Measurements from ENCODE around the gene TRIP12.

The TRIP12 gene

DNA sequence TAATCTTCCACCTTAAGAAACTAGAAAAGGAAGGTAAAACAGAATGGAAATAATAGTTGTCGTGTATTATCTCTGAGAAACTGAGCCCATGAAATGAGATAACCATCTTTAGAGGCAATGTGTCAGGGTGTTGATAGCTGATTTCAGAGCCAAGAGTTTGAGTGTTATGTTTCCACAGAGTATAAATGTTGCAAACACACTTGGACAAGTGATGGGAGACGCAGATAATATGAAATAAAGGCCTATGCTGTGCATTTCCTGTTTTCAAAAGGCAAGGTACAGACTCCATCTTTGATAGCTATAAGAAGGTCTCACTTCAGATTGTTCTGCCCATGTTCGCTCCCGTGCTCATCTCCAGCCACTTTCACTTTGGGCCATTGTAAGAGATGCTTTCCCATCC, 181.5 kb downstream of the TRIP12 start:
- no peak for TF ChIP-seq GATA2 (IDR thresholded peaks at IDR 0.05; ENCODE audit: low read depth, low read length)
- no peak for TF ChIP-seq GATA3 (IDR thresholded peaks at IDR 0.05; ENCODE audit: low read depth, low read length)

DNA sequence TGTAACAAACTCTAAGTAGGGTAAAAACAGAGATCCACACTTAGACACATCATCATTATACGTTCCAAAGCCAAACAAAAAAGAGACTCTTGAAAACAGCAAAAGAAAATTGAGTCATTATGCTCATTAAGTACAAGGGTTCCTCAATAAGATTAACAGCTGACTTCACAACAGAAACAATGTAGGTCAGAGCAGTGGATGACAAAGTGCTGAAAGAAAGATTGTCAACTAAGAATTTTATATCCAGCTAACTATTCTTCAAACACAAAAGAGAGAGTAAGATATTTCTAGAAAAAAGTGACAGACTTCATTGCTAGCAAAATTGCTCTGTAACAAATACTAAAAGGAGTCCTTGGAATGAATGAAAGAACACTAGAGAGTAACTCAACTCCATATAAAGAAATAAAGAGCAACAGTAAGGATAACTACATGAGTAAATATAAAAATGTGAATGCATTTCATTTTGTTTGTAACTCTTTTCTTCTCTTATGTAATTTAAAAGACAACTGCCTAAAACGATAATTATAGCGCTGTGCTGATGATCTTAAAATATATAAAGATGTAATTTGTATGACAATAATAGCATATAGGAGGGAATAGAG, 183.7 kb downstream of the TRIP12 start:
- TF ChIP-seq GATA3 (IDR thresholded peaks at IDR 0.05; ENCODE audit: low read depth, low read length) (no peak), GATA2 (IDR thresholded peaks at IDR 0.05; ENCODE audit: low read depth, low read length) (no peak)

DNA sequence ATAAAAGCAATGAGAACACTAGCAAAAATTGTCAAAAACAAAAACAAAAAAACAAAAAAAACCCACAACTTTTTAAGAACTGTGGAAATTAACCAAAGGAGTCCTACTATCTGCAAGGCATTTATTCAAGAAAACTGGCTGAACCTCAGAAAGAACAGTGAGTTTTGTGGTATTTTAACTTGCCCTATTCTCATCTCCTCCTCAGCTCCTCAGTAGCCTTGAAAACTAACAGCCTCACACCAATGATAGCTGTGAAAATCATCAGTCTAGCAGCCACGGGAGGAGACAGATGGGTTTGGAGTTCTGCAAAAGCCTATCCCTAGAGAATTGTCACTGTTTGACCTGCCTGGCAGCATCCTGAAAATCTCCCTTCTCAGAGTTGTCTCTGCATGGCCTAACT, 187.4 kb downstream of the TRIP12 start:
- TF ChIP-seq GATA2 (IDR thresholded peaks at IDR 0.05; ENCODE audit: low read depth, low read length): no peak
- no peak for TF ChIP-seq GATA3 (IDR thresholded peaks at IDR 0.05; ENCODE audit: low read depth, low read length)

DNA sequence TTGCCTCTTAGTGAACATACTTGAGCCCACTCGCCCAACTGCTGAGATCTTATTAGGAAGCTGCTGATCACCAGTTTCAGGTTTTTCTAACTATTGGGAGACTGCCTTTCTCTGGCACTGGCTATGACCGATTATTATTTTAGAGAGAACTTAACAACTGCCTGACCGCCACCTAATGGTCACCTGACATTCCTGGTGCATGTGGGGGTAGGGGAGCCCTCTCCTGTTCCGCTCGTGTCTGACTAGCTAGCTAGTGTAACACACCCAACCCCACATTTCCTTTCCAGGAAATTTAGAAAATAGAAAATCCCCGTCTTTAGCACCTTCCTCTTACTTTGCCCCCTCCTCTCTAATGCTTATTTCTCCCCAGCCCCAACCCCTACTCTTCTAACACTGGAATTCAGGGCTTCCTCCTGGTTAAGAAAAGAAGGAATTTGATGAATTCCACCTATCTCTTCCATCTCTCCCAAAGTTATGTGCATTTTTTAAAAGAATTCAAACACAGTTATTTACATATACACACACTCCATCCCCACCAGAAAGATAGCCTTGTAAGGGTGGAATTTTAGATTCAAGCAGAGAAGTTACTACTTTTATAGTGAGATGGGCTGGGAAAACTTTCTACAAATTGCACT, 188.1 kb downstream of the TRIP12 start:
- no peak for TF ChIP-seq GATA3 (IDR thresholded peaks at IDR 0.05; ENCODE audit: low read depth, low read length)
- no peak for TF ChIP-seq GATA2 (IDR thresholded peaks at IDR 0.05; ENCODE audit: low read depth, low read length)

DNA sequence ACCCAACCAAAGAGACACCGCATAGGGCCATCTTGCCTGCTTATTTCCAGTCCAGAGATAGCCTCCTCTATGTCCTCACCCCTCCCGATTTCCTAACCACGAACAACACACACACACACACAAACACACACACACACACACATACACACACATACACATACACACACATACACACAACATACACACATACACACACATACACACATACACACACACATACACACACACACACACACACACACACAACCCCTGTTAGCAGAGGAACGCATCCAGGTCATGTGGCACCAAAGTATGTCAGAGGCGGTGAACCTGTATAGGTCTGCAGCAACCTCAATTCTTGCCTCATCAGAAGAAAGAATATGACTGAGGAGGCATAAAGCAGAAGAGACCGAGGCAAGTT, 188.9 kb downstream of the TRIP12 start:
- no peak for TF ChIP-seq GATA3 (IDR thresholded peaks at IDR 0.05; ENCODE audit: low read depth, low read length)
- no peak for TF ChIP-seq GATA2 (IDR thresholded peaks at IDR 0.05; ENCODE audit: low read depth, low read length)

GRCh38 chr2:229731916-229732315, 189.9 kb downstream of the TRIP12 start:
- TF ChIP-seq GATA3 (IDR thresholded peaks at IDR 0.05; ENCODE audit: low read depth, low read length) (no peak), GATA2 (IDR thresholded peaks at IDR 0.05; ENCODE audit: low read depth, low read length) (no peak)

- TF ChIP-seq GATA2 (IDR thresholded peaks at IDR 0.05; ENCODE audit: low read depth, low read length) (no peak), GATA3 (IDR thresholded peaks at IDR 0.05; ENCODE audit: low read depth, low read length) (no peak)
Observed at GRCh38 chr2:229731363-229731762, 190.4 kb downstream of the TRIP12 start.

GRCh38 chr2:229728370-229728769, 193.4 kb downstream of the TRIP12 start:
- TF ChIP-seq GATA3 (IDR thresholded peaks at IDR 0.05; ENCODE audit: low read depth, low read length): no peak
- TF ChIP-seq GATA2 (IDR thresholded peaks at IDR 0.05; ENCODE audit: low read depth, low read length): no peak

- TF ChIP-seq GATA3 (IDR thresholded peaks at IDR 0.05; ENCODE audit: low read depth, low read length) (no peak), GATA2 (IDR thresholded peaks at IDR 0.05; ENCODE audit: low read depth, low read length) (no peak)
Observed at GRCh38 chr2:229726643-229727042, 195.2 kb downstream of the TRIP12 start.

DNA sequence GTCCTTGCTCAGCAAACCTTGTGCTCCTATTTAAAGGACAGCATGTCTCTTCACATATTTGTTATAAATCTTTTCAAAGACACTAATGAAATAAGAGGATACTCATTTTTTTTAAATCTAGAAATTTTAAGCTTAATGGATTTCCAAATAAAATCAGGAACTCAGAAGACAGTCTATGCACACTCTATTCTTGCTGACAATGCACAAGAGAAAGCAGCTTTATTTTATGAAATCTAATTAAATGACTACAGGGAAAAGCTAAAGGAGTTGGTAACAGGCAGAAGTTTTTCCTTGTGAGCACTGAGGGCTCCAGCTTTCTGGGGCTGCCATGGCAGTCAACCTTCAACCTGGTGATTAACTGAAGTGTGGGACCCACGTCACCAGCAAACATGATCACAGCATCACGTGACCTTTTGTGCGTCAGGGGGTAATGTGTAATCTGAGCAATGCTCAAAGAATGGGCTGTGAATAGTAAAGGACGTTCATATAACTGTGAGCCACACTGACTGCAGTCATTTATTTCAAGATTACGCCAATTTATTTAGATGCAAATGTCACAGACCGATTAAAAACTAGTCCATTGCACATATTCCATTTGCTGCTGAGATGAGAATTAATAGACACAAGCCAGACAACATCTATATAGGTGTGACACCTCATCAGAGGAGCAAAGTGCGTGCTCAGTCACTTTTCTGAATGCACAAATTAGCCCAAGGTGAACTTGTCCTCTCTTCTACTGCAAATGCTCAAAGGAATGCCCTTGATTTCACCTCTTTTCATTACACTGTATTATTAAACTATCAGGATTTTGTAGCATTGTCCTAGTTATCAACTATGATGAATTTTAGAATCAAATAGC, 195.9 kb downstream of the TRIP12 start:
- TF ChIP-seq GATA2 (IDR thresholded peaks at IDR 0.05; ENCODE audit: low read depth, low read length): no peak
- TF ChIP-seq GATA3 (IDR thresholded peaks at IDR 0.05; ENCODE audit: low read depth, low read length): no peak

DNA sequence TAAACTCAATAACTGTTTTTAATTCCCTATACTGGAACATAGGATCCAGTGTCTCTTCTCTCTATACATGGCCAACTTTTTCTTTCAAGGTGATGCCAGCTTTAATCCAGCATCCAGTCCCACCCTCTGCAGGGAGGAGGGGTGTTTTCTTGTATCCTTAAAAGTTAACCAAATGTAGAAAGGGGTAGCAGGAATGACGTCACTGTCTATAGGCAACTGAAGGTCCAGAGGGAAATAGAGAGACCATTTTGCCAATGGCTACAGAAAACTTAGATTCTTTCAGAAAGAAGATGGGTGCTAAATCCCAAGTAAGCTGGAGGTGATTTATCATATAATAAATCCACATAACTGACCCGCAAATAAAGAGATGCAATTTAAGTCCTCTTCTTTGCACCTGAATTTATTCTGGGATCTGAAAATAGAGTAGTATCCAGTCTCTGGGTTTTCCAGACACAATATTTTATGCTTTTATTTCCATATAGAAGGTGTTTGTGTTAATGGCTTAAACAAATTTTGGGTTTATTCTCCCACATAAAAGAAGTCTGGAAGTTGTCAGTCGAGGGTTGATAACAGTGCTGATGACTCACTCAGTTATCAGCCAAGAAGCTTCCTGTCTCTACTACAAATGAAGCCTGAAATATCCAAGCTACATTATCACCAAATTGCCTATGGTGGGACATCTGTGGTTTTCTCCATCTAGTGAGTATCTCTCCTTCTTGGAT, 201.7 kb downstream of the TRIP12 start:
- TF ChIP-seq GATA2 (IDR thresholded peaks at IDR 0.05; ENCODE audit: low read depth, low read length) (no peak), GATA3 (IDR thresholded peaks at IDR 0.05; ENCODE audit: low read depth, low read length) (no peak)

GRCh38 chr2:229718057-229718456, 203.8 kb downstream of the TRIP12 start:
- TF ChIP-seq GATA2 (IDR thresholded peaks at IDR 0.05; ENCODE audit: low read depth, low read length) (no peak), GATA3 (IDR thresholded peaks at IDR 0.05; ENCODE audit: low read depth, low read length) (no peak)

DNA sequence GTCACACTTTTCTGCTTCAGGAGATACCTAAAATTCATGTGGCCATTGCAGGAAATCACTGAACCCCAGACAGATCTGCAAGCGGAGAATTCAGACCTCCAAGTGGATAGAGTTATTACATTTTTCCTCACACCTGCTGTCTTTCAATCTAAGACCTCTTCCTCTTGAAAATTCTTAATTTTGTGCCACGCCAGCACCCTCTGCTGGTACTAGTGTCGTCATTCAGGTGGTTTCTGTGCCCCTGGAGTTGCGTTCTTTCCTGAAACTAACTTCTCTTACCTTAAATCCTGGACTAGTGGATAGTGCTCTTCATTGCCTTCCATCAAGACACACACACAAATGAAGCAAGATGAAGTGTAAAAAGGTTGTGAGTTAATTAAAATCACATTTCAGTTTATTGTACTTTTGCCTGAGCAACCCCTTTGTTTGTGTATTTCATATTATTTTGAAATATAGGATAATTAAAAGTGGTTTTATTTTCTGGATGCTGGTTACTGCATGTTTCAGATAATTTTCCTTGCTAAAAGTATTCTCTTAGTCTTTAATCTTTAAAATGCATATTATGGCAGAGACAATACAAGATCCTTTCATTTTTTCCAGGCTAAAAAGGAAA, 205.8 kb downstream of the TRIP12 start:
- TF ChIP-seq GATA2 (IDR thresholded peaks at IDR 0.05; ENCODE audit: low read depth, low read length) (no peak), GATA3 (IDR thresholded peaks at IDR 0.05; ENCODE audit: low read depth, low read length) (no peak)
